Measurements from ENCODE around the gene VPS8. TPM values are rescaled to one million over a fixed set of nuclear protein-coding genes. Genes with fewer than 3 reads are reported as not detected.

VPS8 gene
- total and polyA plus RNA-seq, 5 donors from 2014 or later: 23.4 to 73.8 (median 26.9) TPM

GRCh38 chr3:185030951-185031350 is 219.0 kb downstream of the VPS8 start:
- no peak for DNase-seq
- Histone ChIP-seq H3K9me3 (ENCODE audit: control insufficient read depth in 2 of 2, low read length in 2 of 2) (peaks cover 0 to 4% of the 10 kb centered on the region in 2 experiments), H3K4me1 (ENCODE audit: control insufficient read depth, insufficient read depth, low read length, poor library complexity, severe bottlenecking) (no peaks in the 10 kb centered on the region), H3K4me3 (ENCODE audit: low read depth, low read length) (no peak overlapping the region), H3K27me3 (ENCODE audit: control insufficient read depth, insufficient read depth, low read length) (no peaks in the 10 kb centered on the region), H3K27ac (ENCODE audit: insufficient read depth, low read length, poor library complexity, severe bottlenecking) (no peak overlapping the region), H3K36me3 (ENCODE audit: control insufficient read depth, insufficient read depth, low read length) (peaks cover 38% of the 10 kb centered on the region)
- Mint-ChIP-seq H3K27ac (no peak overlapping the region), H3K9me3 (peaks cover 0 to 20% (median 5%) of the 10 kb centered on the region in 7 donors), H3K4me3 (no peak overlapping the region), H3K36me3 (peaks cover 67% of the 10 kb centered on the region), H3K4me1 (peaks cover 0 to 11% (median 0%) of the 10 kb centered on the region in 4 donors), H3K27me3 (no peaks in the 10 kb centered on the region)
- no peak for ATAC-seq (ENCODE audit: low read depth in 2 of 2)

DNA sequence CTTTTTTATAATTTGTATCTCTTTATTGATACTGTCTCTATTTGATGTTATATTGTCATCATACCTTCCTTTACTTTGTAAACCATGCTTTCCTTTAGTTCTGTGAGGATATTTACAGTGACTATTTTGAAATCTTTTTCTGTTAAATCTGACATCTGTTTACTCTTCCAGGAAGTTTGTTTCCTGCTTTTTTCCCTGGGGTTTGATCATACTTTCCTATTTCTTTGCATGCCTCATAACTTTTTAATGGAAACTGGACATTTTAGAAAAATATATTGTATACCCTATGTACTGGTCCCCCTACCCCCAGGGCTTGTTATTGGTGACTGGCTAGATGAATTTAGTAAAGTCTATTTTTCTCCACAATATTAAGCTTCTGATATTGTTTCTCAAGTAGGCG is 225.8 kb downstream of the VPS8 start:
- Mint-ChIP-seq H3K27me3 (no peaks in the 10 kb centered on the region), H3K4me1 (peaks cover 0 to 14% (median 4%) of the 10 kb centered on the region in 4 donors), H3K4me3 (no peak overlapping the region), H3K27ac (no peak overlapping the region), H3K36me3 (peaks cover 80% of the 10 kb centered on the region), H3K9me3 (peaks cover 0 to 34% (median 5%) of the 10 kb centered on the region in 7 donors)
- Histone ChIP-seq H3K36me3 (ENCODE audit: control insufficient read depth, insufficient read depth, low read length) (peaks cover 6% of the 10 kb centered on the region), H3K9me3 (ENCODE audit: control insufficient read depth in 2 of 2, low read length in 2 of 2) (peaks cover 10 to 12% of the 10 kb centered on the region in 2 experiments), H3K27me3 (ENCODE audit: control insufficient read depth, insufficient read depth, low read length) (no peaks in the 10 kb centered on the region), H3K27ac (ENCODE audit: insufficient read depth, low read length, poor library complexity, severe bottlenecking) (no peak overlapping the region), H3K4me1 (ENCODE audit: control insufficient read depth, insufficient read depth, low read length, poor library complexity, severe bottlenecking) (no peaks in the 10 kb centered on the region), H3K4me3 (ENCODE audit: low read depth, low read length) (no peak overlapping the region)
- ATAC-seq (ENCODE audit: low read depth in 2 of 2) (no peak), DNase-seq (no peak)

DNA sequence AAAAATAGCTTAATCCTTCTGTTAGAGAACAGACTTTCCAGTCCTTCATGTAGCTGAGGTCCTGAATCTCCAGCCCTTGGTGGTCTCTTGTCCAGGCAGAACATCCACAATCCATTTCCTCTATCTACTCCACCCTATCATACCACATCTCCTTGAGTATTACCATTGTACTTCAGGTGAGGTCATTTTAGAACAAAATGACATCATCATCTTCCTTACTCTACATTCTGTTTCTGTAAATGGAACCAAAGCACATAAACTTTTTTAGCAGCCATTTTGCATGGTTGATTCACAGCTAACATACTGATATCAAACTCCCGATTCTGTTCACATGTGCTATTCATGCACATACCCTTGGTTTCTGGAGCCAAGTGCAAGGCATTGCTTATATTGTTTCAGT is 228.5 kb downstream of the VPS8 start:
- H3K27ac Mint-ChIP-seq: no peak overlapping the region
- no peak overlapping the region for H3K4me3 Mint-ChIP-seq
- H3K36me3 Mint-ChIP-seq: peaks cover 76% of the 10 kb centered on the region
- peaks cover 4% of the 10 kb centered on the region for H3K36me3 ChIP-seq (ENCODE audit: control insufficient read depth, insufficient read depth, low read length)
- no peak overlapping the region for H3K4me3 ChIP-seq (ENCODE audit: low read depth, low read length)
- no peaks in the 10 kb centered on the region for H3K4me1 ChIP-seq (ENCODE audit: control insufficient read depth, insufficient read depth, low read length, poor library complexity, severe bottlenecking)
- H3K9me3 ChIP-seq (ENCODE audit: control insufficient read depth in 2 of 2, low read length in 2 of 2): peaks cover 10 to 12% of the 10 kb centered on the region in 2 experiments
- H3K27ac ChIP-seq (ENCODE audit: insufficient read depth, low read length, poor library complexity, severe bottlenecking): no peak overlapping the region
- DNase-seq (no peak), ATAC-seq (ENCODE audit: low read depth in 2 of 2) (no peak)
- peaks cover 0 to 15% (median 3%) of the 10 kb centered on the region in 7 donors for H3K9me3 Mint-ChIP-seq
- peaks cover 0 to 10% (median 4%) of the 10 kb centered on the region in 4 donors for H3K4me1 Mint-ChIP-seq
- no peaks in the 10 kb centered on the region for H3K27me3 ChIP-seq (ENCODE audit: control insufficient read depth, insufficient read depth, low read length)
- H3K27me3 Mint-ChIP-seq: no peaks in the 10 kb centered on the region

DNA sequence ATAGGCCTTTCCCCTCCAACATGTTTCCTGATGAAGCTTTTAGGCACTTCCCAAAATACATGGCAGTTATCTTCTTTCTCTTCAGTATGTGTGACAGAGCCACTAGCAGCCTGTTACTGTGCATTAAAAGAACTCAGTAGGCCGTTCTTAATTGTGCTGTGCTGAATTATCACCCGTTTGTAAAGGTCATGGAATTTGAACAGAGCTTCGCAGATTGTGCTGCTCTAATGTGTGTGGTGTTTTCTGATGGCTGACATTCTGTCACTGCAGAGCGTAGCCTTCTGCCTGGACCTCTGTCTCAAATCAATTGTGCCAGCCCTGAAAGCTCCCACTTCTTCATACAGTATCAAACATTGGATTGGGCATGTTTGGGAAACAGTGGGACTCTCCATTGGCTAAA is 229.6 kb downstream of the VPS8 start:
- H3K27ac ChIP-seq (ENCODE audit: insufficient read depth, low read length, poor library complexity, severe bottlenecking): no peak overlapping the region
- peaks cover 0 to 10% (median 4%) of the 10 kb centered on the region in 4 donors for H3K4me1 Mint-ChIP-seq
- no peaks in the 10 kb centered on the region for H3K27me3 Mint-ChIP-seq
- H3K27ac Mint-ChIP-seq: no peak overlapping the region
- H3K27me3 ChIP-seq (ENCODE audit: control insufficient read depth, insufficient read depth, low read length): no peaks in the 10 kb centered on the region
- peaks cover 5 to 6% of the 10 kb centered on the region in 2 experiments for H3K9me3 ChIP-seq (ENCODE audit: control insufficient read depth in 2 of 2, low read length in 2 of 2)
- peaks cover 4% of the 10 kb centered on the region for H3K36me3 ChIP-seq (ENCODE audit: control insufficient read depth, insufficient read depth, low read length)
- DNase-seq (no peak), ATAC-seq (ENCODE audit: low read depth in 2 of 2) (no peak)
- H3K4me3 ChIP-seq (ENCODE audit: low read depth, low read length): no peak overlapping the region
- no peaks in the 10 kb centered on the region for H3K4me1 ChIP-seq (ENCODE audit: control insufficient read depth, insufficient read depth, low read length, poor library complexity, severe bottlenecking)
- peaks cover 77% of the 10 kb centered on the region for H3K36me3 Mint-ChIP-seq
- no peak overlapping the region for H3K4me3 Mint-ChIP-seq
- H3K9me3 Mint-ChIP-seq: peaks cover 0 to 11% (median 1%) of the 10 kb centered on the region in 7 donors

GRCh38 chr3:185042312-185043050 is 230.5 kb downstream of the VPS8 start:
- Histone ChIP-seq H3K9me3 (ENCODE audit: control insufficient read depth in 2 of 2, low read length in 2 of 2) (no peaks in the 10 kb centered on the region), H3K27ac (ENCODE audit: insufficient read depth, low read length, poor library complexity, severe bottlenecking) (no peak overlapping the region), H3K27me3 (ENCODE audit: control insufficient read depth, insufficient read depth, low read length) (no peaks in the 10 kb centered on the region), H3K36me3 (ENCODE audit: control insufficient read depth, insufficient read depth, low read length) (peaks cover 6% of the 10 kb centered on the region), H3K4me3 (ENCODE audit: low read depth, low read length) (no peak overlapping the region), H3K4me1 (ENCODE audit: control insufficient read depth, insufficient read depth, low read length, poor library complexity, severe bottlenecking) (no peaks in the 10 kb centered on the region)
- no peak for ATAC-seq (ENCODE audit: low read depth in 2 of 2)
- Mint-ChIP-seq H3K4me3 (no peak overlapping the region), H3K9me3 (peaks cover 0 to 4% (median under 1%) of the 10 kb centered on the region in 7 donors), H3K36me3 (peaks cover 81% of the 10 kb centered on the region), H3K27me3 (no peaks in the 10 kb centered on the region), H3K27ac (peak overlapping the region in 1 of 3 donors; percentile 15), H3K4me1 (peaks cover 0 to 10% (median 4%) of the 10 kb centered on the region in 4 donors)
- no peak for DNase-seq

DNA sequence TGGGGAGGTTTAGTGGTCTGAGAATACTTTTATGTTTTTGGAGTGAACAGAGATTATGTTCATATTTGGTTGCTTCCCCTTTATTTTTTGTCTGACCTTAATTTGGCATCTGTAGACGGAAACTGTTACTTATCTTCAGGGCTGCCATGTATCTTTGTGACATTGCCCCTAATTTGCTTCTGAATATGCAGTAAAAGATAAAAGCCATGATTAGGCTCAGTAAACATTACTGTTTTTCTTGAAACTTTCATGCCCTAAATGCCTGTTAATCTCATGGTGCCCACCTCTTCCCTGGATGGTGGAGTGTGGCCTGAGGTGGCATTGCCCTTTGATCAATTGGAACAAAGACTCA is 234.2 kb downstream of the VPS8 start:
- no peaks in the 10 kb centered on the region for H3K9me3 ChIP-seq (ENCODE audit: control insufficient read depth in 2 of 2, low read length in 2 of 2)
- H3K27me3 ChIP-seq (ENCODE audit: control insufficient read depth, insufficient read depth, low read length): no peaks in the 10 kb centered on the region
- no peaks in the 10 kb centered on the region for H3K4me1 ChIP-seq (ENCODE audit: control insufficient read depth, insufficient read depth, low read length, poor library complexity, severe bottlenecking)
- H3K4me3 ChIP-seq (ENCODE audit: low read depth, low read length): no peak overlapping the region
- Mint-ChIP-seq H3K9me3 (peaks cover 0 to 3% (median 0%) of the 10 kb centered on the region in 7 donors), H3K36me3 (peaks cover 88% of the 10 kb centered on the region), H3K27me3 (no peaks in the 10 kb centered on the region), H3K27ac (peak overlapping the region in 1 of 3 donors; percentile 35), H3K4me3 (no peak overlapping the region), H3K4me1 (peaks cover 0 to 5% (median 2%) of the 10 kb centered on the region in 4 donors)
- H3K36me3 ChIP-seq (ENCODE audit: control insufficient read depth, insufficient read depth, low read length): peaks cover 38% of the 10 kb centered on the region
- DNase-seq (no peak), ATAC-seq (ENCODE audit: low read depth in 2 of 2) (no peak)
- no peak overlapping the region for H3K27ac ChIP-seq (ENCODE audit: insufficient read depth, low read length, poor library complexity, severe bottlenecking)

DNA sequence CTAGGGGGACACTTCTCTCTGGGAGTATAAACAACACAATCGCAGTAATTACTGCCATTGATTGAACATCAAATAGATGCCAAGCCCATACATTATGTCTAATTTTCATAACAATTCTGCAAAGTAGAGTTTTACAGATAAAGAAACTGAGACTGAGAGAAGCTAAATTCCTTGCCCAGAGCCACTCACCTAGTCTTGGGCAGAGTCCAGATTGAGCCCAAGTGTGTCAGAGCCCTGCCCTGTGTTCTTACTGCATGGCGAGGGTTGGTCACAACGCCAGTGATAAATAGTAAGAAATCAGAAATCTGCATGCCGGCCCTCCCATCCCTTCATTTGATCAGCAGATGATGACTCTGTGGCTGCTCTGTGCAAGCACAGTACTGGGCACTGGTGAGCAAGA is 234.6 kb downstream of the VPS8 start:
- no peaks in the 10 kb centered on the region for H3K27me3 ChIP-seq (ENCODE audit: control insufficient read depth, insufficient read depth, low read length)
- Mint-ChIP-seq H3K27ac (peak overlapping the region in 1 of 3 donors; percentile 35), H3K9me3 (peaks cover 0 to 3% (median 0%) of the 10 kb centered on the region in 7 donors), H3K27me3 (no peaks in the 10 kb centered on the region), H3K36me3 (peaks cover 88% of the 10 kb centered on the region), H3K4me3 (no peak overlapping the region), H3K4me1 (peaks cover 0 to 5% (median 2%) of the 10 kb centered on the region in 4 donors)
- H3K36me3 ChIP-seq (ENCODE audit: control insufficient read depth, insufficient read depth, low read length): peaks cover 42% of the 10 kb centered on the region
- no peak overlapping the region for H3K27ac ChIP-seq (ENCODE audit: insufficient read depth, low read length, poor library complexity, severe bottlenecking)
- no peak overlapping the region for H3K4me3 ChIP-seq (ENCODE audit: low read depth, low read length)
- ATAC-seq (ENCODE audit: low read depth in 2 of 2) (no peak), DNase-seq (no peak)
- no peaks in the 10 kb centered on the region for H3K4me1 ChIP-seq (ENCODE audit: control insufficient read depth, insufficient read depth, low read length, poor library complexity, severe bottlenecking)
- no peaks in the 10 kb centered on the region for H3K9me3 ChIP-seq (ENCODE audit: control insufficient read depth in 2 of 2, low read length in 2 of 2)

DNA sequence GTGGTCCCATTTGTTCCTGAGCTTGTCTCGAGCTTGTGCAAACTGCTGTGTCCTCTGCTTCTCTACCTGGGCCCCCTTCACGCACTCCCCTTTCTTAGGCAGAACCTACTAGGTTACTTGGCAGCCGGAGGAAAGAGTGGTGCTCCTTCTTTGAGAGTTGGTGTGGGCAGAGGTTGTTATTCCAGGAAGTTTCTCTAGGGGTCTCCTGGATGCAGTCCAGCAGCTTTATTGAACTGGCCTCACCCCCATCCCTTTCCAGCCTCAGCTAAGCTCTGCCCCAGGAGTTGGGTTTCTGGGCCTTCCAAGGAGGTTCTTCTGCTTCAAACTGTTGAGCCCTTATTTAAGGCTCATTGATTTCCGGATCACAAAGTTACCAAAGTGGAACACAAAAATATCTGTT is 237.7 kb downstream of the VPS8 start:
- no peak overlapping the region for H3K4me3 Mint-ChIP-seq
- H3K4me3 ChIP-seq (ENCODE audit: low read depth, low read length): no peak overlapping the region
- no peaks in the 10 kb centered on the region for H3K27me3 Mint-ChIP-seq
- H3K9me3 ChIP-seq (ENCODE audit: control insufficient read depth in 2 of 2, low read length in 2 of 2): no peaks in the 10 kb centered on the region
- no peak overlapping the region for H3K27ac Mint-ChIP-seq
- peaks cover 94% of the 10 kb centered on the region for H3K36me3 Mint-ChIP-seq
- H3K36me3 ChIP-seq (ENCODE audit: control insufficient read depth, insufficient read depth, low read length): peaks cover 62% of the 10 kb centered on the region
- H3K27me3 ChIP-seq (ENCODE audit: control insufficient read depth, insufficient read depth, low read length): no peaks in the 10 kb centered on the region
- ATAC-seq (ENCODE audit: low read depth in 2 of 2) (no peak), DNase-seq (no peak)
- H3K4me1 Mint-ChIP-seq: peaks cover 0 to 5% (median 1%) of the 10 kb centered on the region in 4 donors
- no peak overlapping the region for H3K27ac ChIP-seq (ENCODE audit: insufficient read depth, low read length, poor library complexity, severe bottlenecking)
- peaks cover 0 to 20% (median 3%) of the 10 kb centered on the region in 7 donors for H3K9me3 Mint-ChIP-seq
- no peaks in the 10 kb centered on the region for H3K4me1 ChIP-seq (ENCODE audit: control insufficient read depth, insufficient read depth, low read length, poor library complexity, severe bottlenecking)

All from CD4-positive, CD25-positive, alpha-beta regulatory T cell (primary cell).